Neural progenitor cell (in vitro differentiated cells): ENCODE measurements around the gene MT1A.

Experiments used
- CTCF ChIP-seq: fragments of 200-600 bp; sonication (generic); IDR thresholded peaks from 2 replicates; pipeline ENCODE4 v1.5.1; 2017; ENCODE audit warnings: antibody characterized with exemption, mild to moderate bottlenecking
- EZH2phosphoT487 ChIP-seq: fragments of 200-600 bp; sonication (generic); IDR thresholded peaks from 2 replicates; pipeline ENCODE4 v1.6.1; 2017; ENCODE audit warnings: antibody characterized with exemption

- TF ChIP-seq CTCF = no peak
- peak; percentile 2 for TF ChIP-seq EZH2phosphoT487
These were observed 30.2 kb upstream of the MT1A start, which contains the start of gene MT2A for GRCh38 chr16:56608043-56608875.
